HEK293 (cell line): ENCODE data around the gene KDM6A.

Experiments used
- CTCF ChIA-PET: fragments of 350-600 bp; formaldehyde crosslinking; extraction: SDS; loops from one replicate; lab custom pipeline; 2021; ENCODE audit warnings: antibody characterized with exemption; lab: Yijun Ruan, JAX
- POLR2A ChIA-PET: fragments of 300-600 bp; formaldehyde crosslinking; extraction: SDS; loops from one replicate; lab custom pipeline; 2020; ENCODE audit warnings: antibody characterized with exemption, inconsistent platforms; lab: Yijun Ruan, JAX
- H3K27ac ChIP-seq: fragments of 200-500 bp; sonication (Bioruptor generic); 2 replicates; pipeline ENCODE4 v1.5.1; 2014; ENCODE audit warnings: low read depth, low read length, control low read depth, inconsistent platforms; ENCODE audit errors: extremely low read depth
- H3K36me3 ChIP-seq, 2 experiments: fragments of 200-500 bp in 1 of 2; sonication (Bioruptor generic) in 1 of 2; 1 replicate in 1 of 2; 2 replicates in 1 of 2; pipeline ENCODE4 v1.5.1; 2014 to 2017; ENCODE audit warnings: inconsistent platforms in 2 of 2, low read length in 2 of 2; ENCODE audit not compliant: control insufficient read depth in 2 of 2, insufficient read depth in 1 of 2
- H3K4me1 ChIP-seq: fragments of 200-500 bp; sonication (Bioruptor generic); 2 replicates; pipeline ENCODE4 v1.5.1; 2014; ENCODE audit warnings: mild to moderate bottlenecking, low read length, inconsistent platforms; ENCODE audit not compliant: control insufficient read depth, insufficient read depth
- H3K4me3 ChIP-seq: 2 replicates; pipeline ENCODE4 v1.5.1; 2011; ENCODE audit warnings: low read depth, mild to moderate bottlenecking, control low read depth, low read length, moderate library complexity
- H3K9me3 ChIP-seq: fragments of 200-500 bp; sonication (Bioruptor generic); 2 replicates; pipeline ENCODE4 v1.5.1; 2014; ENCODE audit warnings: low read depth, low read length, inconsistent platforms; ENCODE audit not compliant: control insufficient read depth, insufficient read depth
- FEZF1 ChIP-seq: fragments of 450-650 bp; formaldehyde crosslinking; IDR thresholded peaks from 2 replicates; pipeline ENCODE4 v1.5.1; 2016; ENCODE audit warnings: missing biosample characterization, missing genetic modification characterization
- GLI2 ChIP-seq: fragments of 450-650 bp; formaldehyde crosslinking; IDR thresholded peaks from 2 replicates; pipeline ENCODE4; 2017; ENCODE audit warnings: missing biosample characterization, missing genetic modification characterization, low read depth, borderline replicate concordance
- KLF7 ChIP-seq: fragments of 450-650 bp; formaldehyde crosslinking; IDR thresholded peaks from 2 replicates; pipeline ENCODE4 v1.5.1; 2016; ENCODE audit warnings: missing biosample characterization, missing genetic modification characterization, borderline replicate concordance
- ZBTB20 ChIP-seq: fragments of 450-650 bp; formaldehyde crosslinking; IDR thresholded peaks from 2 replicates; pipeline ENCODE4 v1.5.1; 2016; ENCODE audit warnings: missing biosample characterization, missing genetic modification characterization
- ZNF132 ChIP-seq: fragments of 450-650 bp; formaldehyde crosslinking; IDR thresholded peaks from 2 replicates; pipeline ENCODE4 v1.5.1; 2017; ENCODE audit warnings: missing biosample characterization, missing genetic modification characterization, borderline replicate concordance
- ZNF140 ChIP-seq: fragments of 450-650 bp; formaldehyde crosslinking; IDR thresholded peaks from 2 replicates; pipeline ENCODE4 v1.5.1; 2016; ENCODE audit warnings: missing biosample characterization, missing genetic modification characterization
- ZNF148 ChIP-seq: fragments of 450-650 bp; formaldehyde crosslinking; IDR thresholded peaks from 2 replicates; pipeline ENCODE4 v1.5.0; 2017; ENCODE audit warnings: missing biosample characterization, missing genetic modification characterization, borderline replicate concordance
- ZNF398 ChIP-seq: fragments of 450-650 bp; formaldehyde crosslinking; IDR thresholded peaks from 2 replicates; pipeline ENCODE4 v1.5.1; 2017; ENCODE audit warnings: missing biosample characterization, missing genetic modification characterization
- ZNF501 ChIP-seq: fragments of 450-650 bp; formaldehyde crosslinking; IDR thresholded peaks from 2 replicates; pipeline ENCODE4 v1.5.1; 2016; ENCODE audit warnings: missing biosample characterization, missing genetic modification characterization
- ZNF529 ChIP-seq: fragments of 450-650 bp; formaldehyde crosslinking; IDR thresholded peaks from 2 replicates; pipeline ENCODE4 v1.5.1; 2017; ENCODE audit warnings: missing genetic modification characterization, missing biosample characterization; ENCODE audit not compliant: insufficient replicate concordance
- ZNF580 ChIP-seq: fragments of 450-650 bp; formaldehyde crosslinking; IDR thresholded peaks from 2 replicates; pipeline ENCODE4 v1.5.1; 2016; ENCODE audit warnings: missing biosample characterization, missing genetic modification characterization
- ZNF585B ChIP-seq: fragments of 450-650 bp; formaldehyde crosslinking; IDR thresholded peaks from 2 replicates; pipeline ENCODE4 v1.5.1; 2016; ENCODE audit warnings: missing biosample characterization, missing genetic modification characterization
- ZNF596 ChIP-seq: fragments of 450-650 bp; IDR thresholded peaks from 2 replicates; pipeline ENCODE4 v1.5.0; 2018; ENCODE audit warnings: missing biosample characterization, mild to moderate bottlenecking, missing genetic modification characterization, moderate library complexity
- ZNF654 ChIP-seq: fragments of 450-650 bp; formaldehyde crosslinking; IDR thresholded peaks from 2 replicates; pipeline ENCODE4 v1.5.1; 2016; ENCODE audit warnings: low read depth, missing biosample characterization, missing genetic modification characterization
- ZNF670 ChIP-seq: fragments of 450-650 bp; formaldehyde crosslinking; IDR thresholded peaks from 2 replicates; pipeline ENCODE4 v1.5.1; 2016; ENCODE audit warnings: missing biosample characterization, missing genetic modification characterization, low read depth
- ZNF776 ChIP-seq: fragments of 450-650 bp; formaldehyde crosslinking; IDR thresholded peaks from 2 replicates; pipeline ENCODE4 v1.5.0; 2017; ENCODE audit warnings: missing biosample characterization, missing genetic modification characterization, borderline replicate concordance

The KDM6A gene

GRCh38 chrX:44906041-44906440 is 33.1 kb downstream of the KDM6A start:
- H3K9me3 ChIP-seq, result no peaks in the 10 kb centered on the region
- ChIA-PET CTCF (interaction anchor here (0.7 to 3.2 kb wide), 2 partner anchors 8 to 596 kb away, joined by 4 to 10 read pairs; no protein-coding TSS in a partner anchor), POLR2A (interaction anchor here (0.6 to 1.2 kb wide), 2 partner anchors 22 to 33 kb away, joined by 4 to 8 read pairs; partner anchors contain the start of gene KDM6A)
- no peak overlapping the region for H3K4me3 ChIP-seq
- no peak overlapping the region for H3K27ac ChIP-seq
- TF ChIP-seq ZNF148 (tag by site-specific recombination) (no peak), ZNF529 (tag by site-specific recombination) (no peak), ZNF585B (tag by site-specific recombination) (0 out of 2 replicates have a peak, but pooled peaks have one; percentile 18), ZNF654 (tag by site-specific recombination) (no peak)
- no peaks in the 10 kb centered on the region for H3K36me3 ChIP-seq
- peaks cover 25% of the 10 kb centered on the region; the same call in 1 of the 2 replicates for H3K4me1 ChIP-seq

GRCh38 chrX:44906542-44906941 is 33.6 kb downstream of the KDM6A start:
- CTCF ChIA-PET, result interaction anchor here (0.7 to 3.2 kb wide), 2 partner anchors 8 to 596 kb away, joined by 4 to 10 read pairs; no protein-coding TSS in a partner anchor
- Histone ChIP-seq H3K9me3 (no peaks in the 10 kb centered on the region), H3K4me3 (no peak overlapping the region), H3K4me1 (peaks cover 25% of the 10 kb centered on the region; the same call in 1 of the 2 replicates), H3K27ac (no peak overlapping the region), H3K36me3 (no peaks in the 10 kb centered on the region)
- TF ChIP-seq ZNF596 (tag by site-specific recombination) (peak; percentile 74; the same call in 1 of the 2 replicates), ZNF580 (tag by site-specific recombination) (no peak), ZNF501 (no peak), ZNF140 (no peak)
- POLR2A ChIA-PET, result interaction anchor here (1.2 kb wide), 1 partner anchor 34 kb away, joined by 8 read pairs; the partner anchor contains the start of gene KDM6A

- no peaks in the 10 kb centered on the region for H3K9me3 ChIP-seq
- CTCF ChIA-PET, result interaction anchor here (0.5 kb wide), 1 partner anchor 1500 kb away, joined by 3 read pairs; no protein-coding TSS in a partner anchor
- H3K4me1 ChIP-seq, result peaks cover 25% of the 10 kb centered on the region; the same call in 1 of the 2 replicates
- POLR2A ChIA-PET, result no interaction called here
- TF ChIP-seq GLI2 (tag by site-specific recombination) (no peak), ZNF132 (no peak), ZBTB20 (no peak), ZNF398 (tag by site-specific recombination) (no peak), ZNF670 (tag by site-specific recombination) (no peak), ZNF776 (no peak), FEZF1 (no peak), KLF7 (tag by site-specific recombination) (no peak)
- H3K27ac ChIP-seq, result no peak overlapping the region
- H3K36me3 ChIP-seq, result no peaks in the 10 kb centered on the region; a peak in 1 of 3 replicates
- no peak overlapping the region for H3K4me3 ChIP-seq
Measured at GRCh38 chrX:44908153-44908552, 35.2 kb downstream of the KDM6A start.
